RWPE1 (cell line): ENCODE results near the gene ARHGEF2.

Source experiments
- CTCF ChIA-PET: fragments of 350-600 bp; sonication (Branson Sonifier 250); formaldehyde crosslinking; extraction: SDS; loops from one replicate; lab custom pipeline; 2021; lab: Yijun Ruan, JAX
- POLR2A ChIA-PET: fragments of 400-600 bp; formaldehyde crosslinking; extraction: SDS; loops from one replicate; lab custom pipeline; 2020; ENCODE audit warnings: antibody characterized with exemption; ENCODE audit not compliant: low non-redundant PET; lab: Yijun Ruan, JAX
- DNase-seq: peaks from one replicate; pipeline ENCODE4 v3.0.0; 2012; ENCODE audit warnings: low spot score
- H3K27ac ChIP-seq: fragments of 450-650 bp; 2 replicates; pipeline ENCODE4 v1.5.1; 2017
- CTCF ChIP-seq: fragments of 450-650 bp; conservative IDR thresholded peaks from 2 replicates; pipeline ENCODE4 v1.5.1; 2017; ENCODE audit warnings: low read depth, mild to moderate bottlenecking

The ARHGEF2 gene

GRCh38 chr1:155983191-155984024 is 5.1 kb upstream of the ARHGEF2 start:
- TF ChIP-seq CTCF: no peak
- peak; percentile 75 for DNase-seq
- POLR2A ChIA-PET: no interaction called here
- CTCF ChIA-PET: interaction anchor here (1.0 to 1.9 kb wide), 5 partner anchors 19 to 83 kb away, joined by 4 to 8 read pairs (median 4); no protein-coding TSS in a partner anchor
- H3K27ac ChIP-seq: peak overlapping the region; percentile 92

GRCh38 chr1:155982106-155982505 is 3.8 kb upstream of the ARHGEF2 start:
- H3K27ac ChIP-seq: peak overlapping the region; percentile 92
- CTCF ChIA-PET: interaction anchor here (0.8 to 1.9 kb wide), 2 partner anchors 9 to 44 kb away, joined by 3 to 8 read pairs; no protein-coding TSS in a partner anchor
- no peak for TF ChIP-seq CTCF
- POLR2A ChIA-PET: interaction anchor here (0.6 kb wide), 1 partner anchor 23 kb away, joined by 3 read pairs; no protein-coding TSS in a partner anchor
- DNase-seq: no peak

- no peak for TF ChIP-seq CTCF
- DNase-seq: peak; percentile 17
- ChIA-PET POLR2A (no interaction called here), CTCF (interaction anchor here (0.8 to 1.2 kb wide), 2 partner anchors 10 to 85 kb away, joined by 3 read pairs; no protein-coding TSS in a partner anchor)
- H3K27ac ChIP-seq: peak overlapping the region; percentile 92
Observed at GRCh38 chr1:155981266-155982088, 3.1 kb upstream of the ARHGEF2 start.

- CTCF ChIA-PET: interaction anchor here (0.6 kb wide), 1 partner anchor 8 kb away, joined by 3 read pairs; no protein-coding TSS in a partner anchor
- POLR2A ChIA-PET: no interaction called here
- no peak for DNase-seq
- H3K27ac ChIP-seq: peak overlapping the region; percentile 96
- no peak for TF ChIP-seq CTCF
Observed at GRCh38 chr1:155979597-155980343, 1.4 kb upstream of the ARHGEF2 start.

- no peak for TF ChIP-seq CTCF
- ChIA-PET POLR2A (no interaction called here), CTCF (interaction anchor here (0.6 kb wide), 1 partner anchor 16 kb away, joined by 3 read pairs; no protein-coding TSS in a partner anchor)
- H3K27ac ChIP-seq: peak overlapping the region; percentile 96
- DNase-seq: peak; percentile 44
Observed at GRCh38 chr1:155978973-155979429, 654 bp upstream of the ARHGEF2 start.
